WTC11 (cell line): Measurements from ENCODE around the gene P2RX3. TPM values are rescaled to one million over a fixed set of nuclear protein-coding genes. Genes with fewer than 3 reads are reported as not detected.

Experiments
- ATAC-seq: fragments of 200-7000 bp; cut with Tn5 transposase; 2 replicates; pipeline ENCODE4 v1.10.0; 2021; ENCODE audit warnings: mild to moderate bottlenecking, moderate library complexity
- CTCF ChIA-PET: fragments of 300-600 bp; sonication (Branson Sonifier 250); formaldehyde crosslinking; loops from one replicate; lab custom pipeline; 2021; ENCODE audit warnings: antibody characterized with exemption; lab: Charles Lee
- POLR2A ChIA-PET: fragments of 350-600 bp; sonication (Branson Sonifier 250); formaldehyde crosslinking; loops from one replicate; lab custom pipeline; 2021; ENCODE audit warnings: antibody characterized with exemption; lab: Charles Lee
- DNase-seq: peaks from one replicate; pipeline ENCODE4 v3.0.0; 2021; ENCODE audit warnings: low spot score
- H3K27ac Mint-ChIP-seq: 2 replicates; pipeline ENCODE4 v1.8.0; 2021; ENCODE audit warnings: mixed read lengths
- H3K27me3 Mint-ChIP-seq: 2 replicates; pipeline ENCODE4 v1.8.0; 2021; ENCODE audit warnings: low read depth, mild to moderate bottlenecking, moderate library complexity, mixed read lengths
- H3K36me3 Mint-ChIP-seq: 2 replicates; pipeline ENCODE4 v1.8.0; 2021; ENCODE audit warnings: mixed read lengths
- H3K4me1 Mint-ChIP-seq: 2 replicates; pipeline ENCODE4 v1.8.0; 2022; ENCODE audit warnings: mixed read lengths
- H3K4me3 Mint-ChIP-seq: 2 replicates; pipeline ENCODE4 v1.8.0; 2021; ENCODE audit warnings: mild to moderate bottlenecking, moderate library complexity, mixed read lengths
- H3K9me3 Mint-ChIP-seq: 2 replicates; pipeline ENCODE4 v1.8.0; 2021; ENCODE audit warnings: mixed read lengths
- CBFB ChIP-seq: sonication (generic); formaldehyde crosslinking; IDR thresholded peaks from 2 replicates; pipeline ENCODE4 v1.8.1; 2022; ENCODE audit warnings: mild to moderate bottlenecking, low read depth, missing genetic modification reagents
- ESRRA ChIP-seq: sonication (generic); formaldehyde crosslinking; IDR thresholded peaks from 2 replicates; pipeline ENCODE4 v1.8.1; 2022; ENCODE audit warnings: mild to moderate bottlenecking, missing genetic modification reagents, borderline replicate concordance
- ETV6 ChIP-seq: sonication (generic); formaldehyde crosslinking; IDR thresholded peaks from 2 replicates; pipeline ENCODE4 v1.8.1; 2022; ENCODE audit warnings: mild to moderate bottlenecking, missing genetic modification reagents
- FOXK1 ChIP-seq: sonication (generic); formaldehyde crosslinking; IDR thresholded peaks from 2 replicates; pipeline ENCODE4 v1.8.0; 2022; ENCODE audit warnings: mild to moderate bottlenecking, moderate library complexity, missing genetic modification reagents
- GTF2I ChIP-seq: fragments of 250-450 bp; sonication (Bioruptor Pico); conservative IDR thresholded peaks from 2 replicates; pipeline ENCODE4 v1.4.0; 2021; ENCODE audit warnings: mild to moderate bottlenecking
- JAZF1 ChIP-seq: fragments of 250-450 bp; sonication (Bioruptor Pico); IDR thresholded peaks from 2 replicates; pipeline ENCODE4 v1.9.0; 2021; ENCODE audit warnings: moderate library complexity, mild to moderate bottlenecking, inconsistent platforms
- KAT7 ChIP-seq: sonication (generic); formaldehyde crosslinking; IDR thresholded peaks from 2 replicates; pipeline ENCODE4 v1.8.1; 2023; ENCODE audit warnings: missing genetic modification reagents, mild to moderate bottlenecking, borderline replicate concordance
- NFATC4 ChIP-seq: fragments of 250-450 bp; sonication (Bioruptor Pico); IDR thresholded peaks from 2 replicates; pipeline ENCODE4 v1.9.0; 2021; ENCODE audit warnings: mild to moderate bottlenecking
- NFE2L1 ChIP-seq: sonication (generic); formaldehyde crosslinking; IDR thresholded peaks from 2 replicates; pipeline ENCODE4 v1.8.1; 2023; ENCODE audit warnings: missing genetic modification reagents
- NR1H2 ChIP-seq: sonication (generic); formaldehyde crosslinking; IDR thresholded peaks from 2 replicates; pipeline ENCODE4 v1.9.0; 2021; ENCODE audit warnings: mild to moderate bottlenecking, moderate library complexity, missing genetic modification reagents
- RELA ChIP-seq: sonication (generic); formaldehyde crosslinking; IDR thresholded peaks from 2 replicates; pipeline ENCODE4 v1.8.1; 2022; ENCODE audit warnings: missing genetic modification reagents, mild to moderate bottlenecking, borderline replicate concordance
- RORB ChIP-seq: fragments of 250-450 bp; sonication (Bioruptor Pico); IDR thresholded peaks from 2 replicates; pipeline ENCODE4 v1.9.0; 2021; ENCODE audit warnings: mild to moderate bottlenecking
- SMAD3 ChIP-seq: sonication (generic); formaldehyde crosslinking; IDR thresholded peaks from 2 replicates; pipeline ENCODE4 v1.8.0; 2022; ENCODE audit warnings: missing genetic modification reagents, mild to moderate bottlenecking, borderline replicate concordance
- TCF7 ChIP-seq: sonication (generic); formaldehyde crosslinking; IDR thresholded peaks from 2 replicates; pipeline ENCODE4 v1.8.0; 2022; ENCODE audit warnings: mild to moderate bottlenecking, low read depth, missing genetic modification reagents, moderate library complexity
- ZNF219 ChIP-seq: sonication (generic); formaldehyde crosslinking; IDR thresholded peaks from 2 replicates; pipeline ENCODE4 v1.8.0; 2023; ENCODE audit warnings: missing genetic modification reagents, mild to moderate bottlenecking, borderline replicate concordance
- ZNF423 ChIP-seq: fragments of 250-450 bp; sonication (Bioruptor Pico); IDR thresholded peaks from 2 replicates; pipeline ENCODE4 v2.1.2; 2022; ENCODE audit warnings: mild to moderate bottlenecking, moderate library complexity
- total RNA-seq: library from RNA; stranded (reverse); gene quantifications from 3 replicates; pipeline ENCODE4 v1.2.3, GENCODE V29; 2021
- TF ChIP-seq, protein P1 (sequence below): sonication (generic); formaldehyde crosslinking; conservative IDR thresholded peaks from 2 replicates; pipeline ENCODE4 v1.8.1; 2022; ENCODE audit warnings: mild to moderate bottlenecking, missing genetic modification reagents
- TF ChIP-seq, protein P2 (sequence below): fragments of 250-450 bp; sonication (Bioruptor Pico); IDR thresholded peaks from 2 replicates; pipeline ENCODE4 v2.1.2; 2022; ENCODE audit warnings: mild to moderate bottlenecking, moderate library complexity
- TF ChIP-seq, protein P3 (sequence below): sonication (generic); formaldehyde crosslinking; IDR thresholded peaks from 2 replicates; pipeline ENCODE4 v1.8.1; 2022; ENCODE audit warnings: low read depth, mild to moderate bottlenecking, moderate library complexity, missing genetic modification reagents, borderline replicate concordance
- TF ChIP-seq, protein P4 (sequence below): sonication (generic); formaldehyde crosslinking; IDR thresholded peaks from 2 replicates; pipeline ENCODE4 v1.8.1; 2023; ENCODE audit warnings: mild to moderate bottlenecking, moderate library complexity, missing genetic modification reagents
- TF ChIP-seq, protein P5 (sequence below): sonication (generic); formaldehyde crosslinking; IDR thresholded peaks from 2 replicates; pipeline ENCODE4 v1.8.0; 2023; ENCODE audit warnings: missing genetic modification reagents, mild to moderate bottlenecking, borderline replicate concordance
- TF ChIP-seq, protein P6 (sequence below): sonication (generic); formaldehyde crosslinking; IDR thresholded peaks from 2 replicates; pipeline ENCODE4 v1.8.1; 2022; ENCODE audit warnings: mild to moderate bottlenecking, moderate library complexity, missing genetic modification reagents

Gene P2RX3
- total RNA-seq, 1 experiment from 2014 or later, result 0.26 TPM

DNA sequence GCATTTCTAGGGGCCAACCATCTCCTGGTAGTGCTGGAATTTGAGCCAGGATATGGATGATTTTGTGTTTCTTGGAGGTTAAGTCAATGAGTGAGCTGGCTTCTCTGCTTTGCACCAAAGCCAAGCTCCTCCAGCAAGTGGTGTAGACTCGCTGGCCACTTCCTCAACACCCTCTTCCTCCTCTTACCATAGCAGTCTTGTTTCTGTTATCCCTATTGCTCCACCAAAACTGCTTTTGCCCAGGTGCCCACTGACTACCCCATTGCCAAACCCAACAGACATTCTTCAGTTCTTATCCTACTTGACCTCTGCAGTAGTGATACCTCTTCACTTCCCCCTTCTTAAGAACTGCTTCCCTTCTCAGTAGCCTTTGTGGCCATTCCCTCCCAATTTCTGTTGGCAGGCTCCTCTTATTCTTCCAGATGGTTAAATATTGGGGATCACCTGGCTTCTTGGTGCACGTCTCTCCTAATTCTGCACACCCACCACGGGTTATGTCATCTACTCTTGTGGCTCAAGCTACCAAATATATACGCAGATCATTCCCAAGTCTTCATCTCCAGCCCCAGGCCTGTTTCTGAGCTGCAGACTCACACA, 59.3 kb downstream of the P2RX3 start (continued):
- TF ChIP-seq SMAD3 (CRISPR knock-in tag), result no peak
- TF ChIP-seq, protein P1, sequence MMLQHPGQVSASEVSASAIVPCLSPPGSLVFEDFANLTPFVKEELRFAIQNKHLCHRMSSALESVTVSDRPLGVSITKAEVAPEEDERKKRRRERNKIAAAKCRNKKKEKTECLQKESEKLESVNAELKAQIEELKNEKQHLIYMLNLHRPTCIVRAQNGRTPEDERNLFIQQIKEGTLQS (CRISPR knock-in tag), result no peak
- TF ChIP-seq GTF2I (CRISPR knock-in tag), result no peak
- TF ChIP-seq, protein P2, sequence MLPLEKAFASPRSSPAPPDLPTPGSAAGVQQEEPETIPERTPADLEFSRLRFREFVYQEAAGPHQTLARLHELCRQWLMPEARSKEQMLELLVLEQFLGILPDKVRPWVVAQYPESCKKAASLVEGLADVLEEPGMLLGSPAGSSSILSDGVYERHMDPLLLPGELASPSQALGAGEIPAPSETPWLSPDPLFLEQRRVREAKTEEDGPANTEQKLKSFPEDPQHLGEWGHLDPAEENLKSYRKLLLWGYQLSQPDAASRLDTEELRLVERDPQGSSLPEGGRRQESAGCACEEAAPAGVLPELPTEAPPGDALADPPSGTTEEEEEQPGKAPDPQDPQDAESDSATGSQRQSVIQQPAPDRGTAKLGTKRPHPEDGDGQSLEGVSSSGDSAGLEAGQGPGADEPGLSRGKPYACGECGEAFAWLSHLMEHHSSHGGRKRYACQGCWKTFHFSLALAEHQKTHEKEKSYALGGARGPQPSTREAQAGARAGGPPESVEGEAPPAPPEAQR (CRISPR knock-in tag), result no peak
- no peak for TF ChIP-seq NFE2L1 (CRISPR knock-in tag)
- TF ChIP-seq RELA (CRISPR knock-in tag), result no peak
- no peak for TF ChIP-seq NFATC4
- TF ChIP-seq, protein P3, sequence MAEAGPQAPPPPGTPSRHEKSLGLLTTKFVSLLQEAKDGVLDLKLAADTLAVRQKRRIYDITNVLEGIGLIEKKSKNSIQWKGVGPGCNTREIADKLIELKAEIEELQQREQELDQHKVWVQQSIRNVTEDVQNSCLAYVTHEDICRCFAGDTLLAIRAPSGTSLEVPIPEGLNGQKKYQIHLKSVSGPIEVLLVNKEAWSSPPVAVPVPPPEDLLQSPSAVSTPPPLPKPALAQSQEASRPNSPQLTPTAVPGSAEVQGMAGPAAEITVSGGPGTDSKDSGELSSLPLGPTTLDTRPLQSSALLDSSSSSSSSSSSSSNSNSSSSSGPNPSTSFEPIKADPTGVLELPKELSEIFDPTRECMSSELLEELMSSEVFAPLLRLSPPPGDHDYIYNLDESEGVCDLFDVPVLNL (CRISPR knock-in tag), result no peak
- TF ChIP-seq, protein P4, sequence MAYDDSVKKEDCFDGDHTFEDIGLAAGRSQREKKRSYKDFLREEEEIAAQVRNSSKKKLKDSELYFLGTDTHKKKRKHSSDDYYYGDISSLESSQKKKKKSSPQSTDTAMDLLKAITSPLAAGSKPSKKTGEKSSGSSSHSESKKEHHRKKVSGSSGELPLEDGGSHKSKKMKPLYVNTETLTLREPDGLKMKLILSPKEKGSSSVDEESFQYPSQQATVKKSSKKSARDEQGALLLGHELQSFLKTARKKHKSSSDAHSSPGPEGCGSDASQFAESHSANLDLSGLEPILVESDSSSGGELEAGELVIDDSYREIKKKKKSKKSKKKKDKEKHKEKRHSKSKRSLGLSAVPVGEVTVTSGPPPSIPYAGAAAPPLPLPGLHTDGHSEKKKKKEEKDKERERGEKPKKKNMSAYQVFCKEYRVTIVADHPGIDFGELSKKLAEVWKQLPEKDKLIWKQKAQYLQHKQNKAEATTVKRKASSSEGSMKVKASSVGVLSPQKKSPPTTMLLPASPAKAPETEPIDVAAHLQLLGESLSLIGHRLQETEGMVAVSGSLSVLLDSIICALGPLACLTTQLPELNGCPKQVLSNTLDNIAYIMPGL, result no peak
- TF ChIP-seq ZNF219 (CRISPR knock-in tag), result no peak

DNA sequence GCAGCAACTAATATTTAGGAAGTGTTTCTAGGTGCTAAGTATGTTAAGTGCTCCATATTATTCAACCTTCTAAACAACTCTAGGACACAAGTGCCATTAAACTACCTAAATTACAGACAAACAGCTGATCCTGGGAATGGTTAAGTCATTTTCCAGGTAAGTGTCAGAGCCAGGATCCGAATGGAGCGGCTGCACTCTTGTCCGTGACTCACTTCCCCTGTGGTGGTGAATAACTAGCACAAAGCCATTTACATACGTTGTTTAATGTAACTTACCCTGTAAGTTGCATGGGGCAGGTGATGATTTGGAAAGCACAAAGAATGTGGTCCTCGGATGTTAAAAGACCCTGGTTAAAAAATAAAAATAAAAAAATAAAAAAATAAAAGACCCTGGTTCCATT, 61.1 kb downstream of the P2RX3 start:
- peaks cover 9% of the 10 kb centered on the region; the same call in 1 of the 2 replicates for H3K27me3 Mint-ChIP-seq
- TF ChIP-seq NR1H2 (CRISPR knock-in tag) (no peak), ESRRA (CRISPR knock-in tag) (no peak), TCF7 (CRISPR knock-in tag) (no peak), RORB (CRISPR knock-in tag) (no peak), CBFB (CRISPR knock-in tag) (no peak), ZNF423 (no peak), ETV6 (CRISPR knock-in tag) (no peak), JAZF1 (CRISPR knock-in tag) (no peak), FOXK1 (CRISPR knock-in tag) (no peak), GTF2I (CRISPR knock-in tag) (no peak), KAT7 (CRISPR knock-in tag) (no peak)
- TF ChIP-seq, protein P3 (CRISPR knock-in tag), result no peak
- TF ChIP-seq, protein P5, sequence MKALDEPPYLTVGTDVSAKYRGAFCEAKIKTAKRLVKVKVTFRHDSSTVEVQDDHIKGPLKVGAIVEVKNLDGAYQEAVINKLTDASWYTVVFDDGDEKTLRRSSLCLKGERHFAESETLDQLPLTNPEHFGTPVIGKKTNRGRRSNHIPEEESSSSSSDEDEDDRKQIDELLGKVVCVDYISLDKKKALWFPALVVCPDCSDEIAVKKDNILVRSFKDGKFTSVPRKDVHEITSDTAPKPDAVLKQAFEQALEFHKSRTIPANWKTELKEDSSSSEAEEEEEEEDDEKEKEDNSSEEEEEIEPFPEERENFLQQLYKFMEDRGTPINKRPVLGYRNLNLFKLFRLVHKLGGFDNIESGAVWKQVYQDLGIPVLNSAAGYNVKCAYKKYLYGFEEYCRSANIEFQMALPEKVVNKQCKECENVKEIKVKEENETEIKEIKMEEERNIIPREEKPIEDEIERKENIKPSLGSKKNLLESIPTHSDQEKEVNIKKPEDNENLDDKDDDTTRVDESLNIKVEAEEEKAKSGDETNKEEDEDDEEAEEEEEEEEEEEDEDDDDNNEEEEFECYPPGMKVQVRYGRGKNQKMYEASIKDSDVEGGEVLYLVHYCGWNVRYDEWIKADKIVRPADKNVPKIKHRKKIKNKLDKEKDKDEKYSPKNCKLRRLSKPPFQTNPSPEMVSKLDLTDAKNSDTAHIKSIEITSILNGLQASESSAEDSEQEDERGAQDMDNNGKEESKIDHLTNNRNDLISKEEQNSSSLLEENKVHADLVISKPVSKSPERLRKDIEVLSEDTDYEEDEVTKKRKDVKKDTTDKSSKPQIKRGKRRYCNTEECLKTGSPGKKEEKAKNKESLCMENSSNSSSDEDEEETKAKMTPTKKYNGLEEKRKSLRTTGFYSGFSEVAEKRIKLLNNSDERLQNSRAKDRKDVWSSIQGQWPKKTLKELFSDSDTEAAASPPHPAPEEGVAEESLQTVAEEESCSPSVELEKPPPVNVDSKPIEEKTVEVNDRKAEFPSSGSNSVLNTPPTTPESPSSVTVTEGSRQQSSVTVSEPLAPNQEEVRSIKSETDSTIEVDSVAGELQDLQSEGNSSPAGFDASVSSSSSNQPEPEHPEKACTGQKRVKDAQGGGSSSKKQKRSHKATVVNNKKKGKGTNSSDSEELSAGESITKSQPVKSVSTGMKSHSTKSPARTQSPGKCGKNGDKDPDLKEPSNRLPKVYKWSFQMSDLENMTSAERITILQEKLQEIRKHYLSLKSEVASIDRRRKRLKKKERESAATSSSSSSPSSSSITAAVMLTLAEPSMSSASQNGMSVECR (CRISPR knock-in tag), result no peak
- TF ChIP-seq, protein P6, sequence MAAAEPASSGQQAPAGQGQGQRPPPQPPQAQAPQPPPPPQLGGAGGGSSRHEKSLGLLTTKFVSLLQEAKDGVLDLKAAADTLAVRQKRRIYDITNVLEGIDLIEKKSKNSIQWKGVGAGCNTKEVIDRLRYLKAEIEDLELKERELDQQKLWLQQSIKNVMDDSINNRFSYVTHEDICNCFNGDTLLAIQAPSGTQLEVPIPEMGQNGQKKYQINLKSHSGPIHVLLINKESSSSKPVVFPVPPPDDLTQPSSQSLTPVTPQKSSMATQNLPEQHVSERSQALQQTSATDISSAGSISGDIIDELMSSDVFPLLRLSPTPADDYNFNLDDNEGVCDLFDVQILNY (CRISPR knock-in tag), result no peak
- ATAC-seq, result no peak
- no peaks in the 10 kb centered on the region for H3K9me3 Mint-ChIP-seq
- no peak overlapping the region for H3K4me3 Mint-ChIP-seq
- DNase-seq, result no peak
- POLR2A ChIA-PET, result no interaction called here
- CTCF ChIA-PET, result interaction anchor here (0.6 to 1.2 kb wide), 2 partner anchors 59 to 471 kb away, joined by 3 read pairs; no protein-coding TSS in a partner anchor
- H3K27ac Mint-ChIP-seq, result no peak overlapping the region
- H3K36me3 Mint-ChIP-seq, result no peaks in the 10 kb centered on the region
- no peaks in the 10 kb centered on the region for H3K4me1 Mint-ChIP-seq
